HG02981 (cell line): ENCODE results near the gene SLC1A5.
"Not testable (repeated sequence)": the region's sequence is repeated elsewhere in the genome, so short reads cannot be mapped to it uniquely, and the experiment has no call there.

Experiments
- ATAC-seq: cut with Tn5 transposase; IDR thresholded peaks from one replicate; pipeline ENCODE4 v1.9.1; 2021; ENCODE audit warnings: mild to moderate bottlenecking, moderate library complexity; ENCODE audit not compliant: unreplicated experiment

Gene SLC1A5

DNA sequence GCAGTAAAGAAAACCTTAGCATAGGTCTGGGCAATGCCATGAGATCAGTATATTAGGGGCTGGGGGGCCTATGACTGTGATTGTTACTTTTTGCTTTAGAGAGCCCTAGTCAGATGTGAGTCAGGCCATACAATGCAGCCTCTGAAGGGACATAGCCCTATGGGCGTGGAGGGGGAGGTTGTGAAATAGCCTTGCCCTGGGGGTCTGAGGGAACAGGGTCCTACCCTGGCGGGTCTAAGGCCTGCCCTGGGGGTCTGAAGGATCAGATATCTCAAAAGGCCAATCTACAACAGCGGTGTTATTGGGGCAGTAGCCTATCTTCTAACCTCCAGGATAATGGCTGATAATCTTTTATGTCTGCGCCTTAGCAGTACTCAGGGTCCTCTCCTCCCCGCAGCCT, 13.8 kb upstream of the SLC1A5 start:
- ATAC-seq = no peak

DNA sequence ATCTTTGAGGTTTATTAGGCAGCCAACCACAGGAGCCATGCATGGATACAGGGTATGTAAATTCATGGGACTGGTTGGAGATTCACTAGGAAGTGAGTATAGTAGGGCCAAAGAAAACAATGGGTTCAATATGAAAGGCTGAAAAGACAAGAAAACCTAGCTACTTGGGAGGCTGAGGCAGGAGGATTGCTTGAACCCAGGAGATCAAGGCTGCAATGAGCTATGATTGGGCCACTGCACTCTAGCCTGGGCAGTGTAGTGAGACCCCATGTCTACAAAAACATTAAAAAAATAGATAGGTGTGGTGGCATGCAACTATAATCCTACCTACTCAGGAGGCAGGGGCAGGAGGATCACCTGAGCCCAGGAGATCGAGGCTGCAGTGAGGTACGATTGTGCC, 10.3 kb upstream of the SLC1A5 start:
- ATAC-seq = no peak

DNA sequence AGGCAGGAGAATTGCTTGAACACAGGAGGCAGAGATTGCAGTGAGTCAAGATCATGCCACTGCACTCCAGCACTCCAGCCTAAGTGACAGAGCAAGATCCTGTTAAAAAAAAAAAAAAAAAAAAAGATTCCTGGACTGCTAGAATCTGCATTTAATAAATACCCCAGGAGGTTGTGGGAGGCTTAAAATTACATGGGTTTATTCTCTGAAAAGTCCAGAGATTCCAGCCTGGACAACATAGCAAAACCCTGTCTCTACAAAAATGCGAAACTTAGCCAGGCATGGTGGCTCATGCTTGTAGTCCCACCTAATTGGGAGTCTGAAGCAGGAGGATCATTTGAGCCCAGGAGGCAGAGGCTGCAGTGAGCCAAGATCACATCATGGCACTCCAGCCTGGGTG, 9.5 kb upstream of the SLC1A5 start:
- no peak for ATAC-seq

DNA sequence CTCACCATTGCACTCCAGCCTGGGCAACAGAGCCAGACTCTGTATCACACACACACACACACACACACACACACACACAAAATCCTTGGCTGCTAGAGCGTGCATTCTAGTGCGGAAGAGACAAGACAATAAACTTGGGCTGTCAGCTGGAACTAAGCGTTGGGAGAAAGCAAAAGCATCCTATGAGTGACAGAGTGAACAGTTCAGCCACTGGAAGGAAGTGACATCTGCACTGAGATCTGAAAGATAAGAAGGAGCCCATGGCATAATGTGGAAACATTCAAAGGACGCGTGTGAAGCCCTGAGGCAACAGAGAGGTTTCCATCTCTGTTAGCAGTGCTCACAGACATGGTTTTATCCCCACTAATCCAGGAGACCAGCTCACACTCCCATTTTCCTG, 3.5 kb upstream of the SLC1A5 start:
- no peak for ATAC-seq

DNA sequence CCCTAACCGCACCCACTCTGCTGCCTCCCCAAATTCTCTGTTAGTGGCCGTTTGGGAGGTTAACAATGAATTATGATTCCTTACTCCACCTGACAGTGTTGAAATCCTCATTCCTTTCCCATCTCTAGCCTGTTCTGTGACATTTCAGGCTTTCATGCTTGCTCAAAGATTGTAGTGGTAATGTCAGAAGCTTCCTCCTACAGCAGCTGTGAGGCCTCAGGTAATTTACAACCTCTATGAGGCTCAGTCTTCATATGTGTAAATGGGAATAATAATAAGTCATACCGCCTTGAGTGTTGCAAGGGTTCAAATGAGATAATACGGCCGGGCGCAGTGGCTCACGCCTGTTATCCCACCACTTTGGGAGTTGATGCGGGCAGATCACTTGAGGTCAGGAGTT, 977 bp upstream of the SLC1A5 start:
- ATAC-seq = no peak

DNA sequence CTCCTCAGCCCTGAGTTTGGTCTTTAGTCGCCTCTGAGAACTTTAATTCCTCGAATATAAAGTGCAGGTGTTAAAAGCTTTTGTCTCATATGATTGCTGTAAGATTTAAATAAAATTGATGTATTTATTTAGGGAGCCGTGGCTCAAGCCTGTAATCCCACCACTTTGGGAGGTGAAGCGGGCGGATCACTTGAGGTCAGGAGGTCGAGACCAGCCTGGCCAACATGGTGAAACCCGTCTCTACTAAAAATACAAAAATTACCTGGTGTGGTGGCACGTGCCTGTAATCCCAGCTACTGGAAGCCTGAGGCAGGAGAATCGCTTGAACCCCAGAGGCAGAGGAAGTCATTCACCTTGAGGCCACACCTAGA, 559 bp upstream of the SLC1A5 start:
- ATAC-seq = no peak

DNA sequence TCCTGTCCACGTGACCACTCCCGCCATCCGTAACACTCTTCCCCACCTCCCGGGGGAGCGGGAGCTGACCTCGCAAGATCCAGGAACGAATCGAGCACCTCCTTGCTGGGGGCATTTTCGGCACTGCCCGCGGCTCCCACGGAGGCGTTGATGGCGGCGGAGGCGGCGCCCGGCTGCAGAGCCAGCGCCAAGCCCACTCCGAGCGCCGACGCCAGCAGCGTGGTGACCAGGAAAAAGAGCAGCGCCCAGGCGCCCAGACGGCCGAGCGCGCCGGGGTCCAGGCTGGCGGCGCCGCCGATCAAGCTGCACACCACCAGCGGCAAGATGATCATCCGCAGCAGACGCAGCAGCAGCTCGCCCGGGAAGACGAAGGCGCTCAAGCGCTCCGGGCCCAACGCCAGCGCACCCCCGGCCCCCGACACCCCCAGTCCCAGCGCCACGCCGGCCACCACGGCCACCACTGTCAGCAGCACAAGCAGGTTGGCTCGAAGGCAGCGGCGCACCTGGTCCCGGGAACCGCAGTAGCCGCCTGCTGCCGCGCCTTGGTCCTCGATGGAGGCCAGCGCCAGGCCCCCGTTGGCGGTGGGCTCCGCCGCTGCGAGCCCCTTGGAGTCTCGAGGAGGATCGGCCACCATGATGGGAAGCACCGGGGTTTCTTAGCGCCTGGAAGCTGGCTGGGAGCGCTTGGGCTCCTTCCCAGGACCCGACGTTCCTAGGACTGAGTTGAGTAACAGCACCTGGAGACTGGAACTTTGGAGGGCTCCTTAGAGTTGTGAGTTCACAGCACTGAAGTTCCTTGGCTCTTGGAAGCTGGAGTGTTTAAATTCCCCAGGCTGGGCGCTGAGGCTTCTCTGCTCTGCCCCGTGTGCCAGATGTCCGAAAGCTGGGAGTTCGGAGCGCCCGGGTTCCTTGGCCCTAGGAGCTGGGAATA, 798 bp downstream of the SLC1A5 start:
- no peak for ATAC-seq

DNA sequence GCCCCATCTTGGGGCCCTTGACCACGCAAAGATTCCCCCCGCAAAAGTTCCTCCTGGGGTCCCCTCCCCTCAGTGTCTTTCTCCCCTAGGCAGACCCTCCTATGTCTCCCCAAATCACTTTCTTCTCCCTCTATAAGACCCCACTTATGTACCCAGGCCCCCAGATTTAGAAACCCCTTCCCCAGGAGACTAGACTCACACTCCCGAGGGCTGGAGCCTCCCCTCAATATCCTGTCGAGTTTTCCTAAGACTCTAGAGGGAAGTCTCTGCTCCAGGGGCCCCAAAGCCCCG, 1.4 kb downstream of the SLC1A5 start:
- no peak for ATAC-seq

DNA sequence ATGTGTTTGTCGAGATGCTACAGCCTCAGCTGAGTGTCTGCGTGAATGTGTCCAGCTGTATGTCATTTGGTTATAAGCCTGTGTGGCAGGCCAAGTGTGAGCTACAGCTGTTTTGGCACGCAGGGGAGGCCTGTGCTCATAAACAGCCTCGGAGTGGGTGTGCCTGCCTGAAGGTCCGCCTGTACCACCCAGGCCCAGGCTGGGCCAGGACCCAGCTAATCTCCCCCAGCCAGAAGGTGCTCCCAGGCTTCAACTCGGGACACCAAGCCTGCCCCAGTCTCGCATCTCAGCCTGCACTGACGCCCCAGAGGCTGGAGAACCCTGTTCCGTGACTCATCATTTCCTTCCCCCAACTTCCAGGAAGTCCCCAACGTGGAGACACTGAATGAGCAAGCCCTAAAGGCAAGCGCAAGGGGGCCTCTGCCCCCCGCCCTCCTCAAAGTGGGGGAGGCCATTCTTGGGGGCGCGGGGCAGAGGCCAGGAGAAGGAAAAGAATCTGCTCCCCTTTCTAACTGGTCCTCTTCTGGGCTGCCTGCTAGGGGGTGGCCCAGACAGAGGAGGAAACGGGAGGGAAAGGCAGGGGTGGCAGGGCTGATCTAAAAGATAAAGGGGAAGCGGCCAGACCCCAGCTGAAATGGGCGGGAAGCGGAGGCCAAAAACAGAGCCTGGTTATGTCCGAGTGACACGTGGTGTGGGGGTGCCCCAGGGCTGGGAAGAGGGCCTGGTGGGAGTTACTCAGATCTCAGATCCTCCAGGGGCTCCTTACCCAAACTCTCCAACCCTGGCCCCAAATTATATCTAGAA, 2.0 kb downstream of the SLC1A5 start:
- ATAC-seq = no peak

DNA sequence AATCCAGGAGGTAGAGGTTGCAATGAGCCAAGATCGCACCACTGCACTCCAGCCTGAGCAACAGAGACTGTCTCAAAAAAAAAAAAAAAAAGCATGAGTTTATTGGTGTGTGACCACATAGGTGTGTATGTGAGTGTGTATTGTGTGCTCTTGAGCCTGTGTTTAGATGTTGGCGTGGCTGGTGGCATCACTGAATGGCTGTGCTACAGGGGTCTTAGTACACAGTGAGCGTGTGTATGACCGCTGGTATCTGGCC, 2.5 kb downstream of the SLC1A5 start:
- ATAC-seq = no peak

DNA sequence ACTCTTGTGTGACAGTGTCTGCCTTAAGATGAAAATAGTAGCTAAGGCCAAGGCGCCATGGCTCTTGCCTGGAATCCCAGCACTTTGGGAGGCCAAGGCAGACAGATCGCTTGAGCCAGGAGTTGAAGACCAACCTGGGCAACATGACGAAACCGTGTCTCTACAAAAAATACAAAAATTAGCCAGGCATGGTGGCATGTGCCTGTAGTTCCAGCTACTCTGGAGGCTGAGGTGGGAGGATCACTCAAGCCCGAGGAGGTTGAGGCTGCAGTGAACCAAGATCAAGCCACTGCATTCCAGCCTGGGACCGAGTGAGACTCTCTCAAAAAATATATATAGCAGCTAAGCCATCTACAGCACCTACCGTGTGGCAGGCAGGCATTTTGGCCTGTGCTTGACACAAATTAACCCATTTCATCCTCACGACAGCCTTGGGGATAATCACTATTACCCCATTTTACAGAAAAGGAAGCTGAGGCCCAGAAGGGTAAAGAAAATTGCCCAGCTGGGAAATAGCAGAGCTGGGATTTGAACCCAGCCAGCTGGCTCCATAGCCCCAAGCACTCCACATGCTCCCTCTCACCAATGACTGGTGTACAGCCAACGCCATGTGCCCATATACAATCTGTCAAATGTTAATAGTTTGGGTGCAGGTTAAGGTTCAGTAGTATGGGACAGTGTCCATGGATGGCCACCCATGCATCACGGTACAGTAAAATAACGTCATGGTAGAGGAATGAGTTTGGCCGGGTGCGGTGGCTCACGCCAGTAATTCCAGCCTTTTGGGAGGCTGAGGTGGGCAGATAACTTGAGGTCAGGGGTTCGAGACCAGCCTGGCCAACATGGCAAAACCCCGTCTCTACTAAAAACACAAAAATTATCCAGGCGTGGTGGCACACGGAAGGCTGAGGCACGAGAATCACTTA, 3.1 kb downstream of the SLC1A5 start:
- ATAC-seq = no peak

DNA sequence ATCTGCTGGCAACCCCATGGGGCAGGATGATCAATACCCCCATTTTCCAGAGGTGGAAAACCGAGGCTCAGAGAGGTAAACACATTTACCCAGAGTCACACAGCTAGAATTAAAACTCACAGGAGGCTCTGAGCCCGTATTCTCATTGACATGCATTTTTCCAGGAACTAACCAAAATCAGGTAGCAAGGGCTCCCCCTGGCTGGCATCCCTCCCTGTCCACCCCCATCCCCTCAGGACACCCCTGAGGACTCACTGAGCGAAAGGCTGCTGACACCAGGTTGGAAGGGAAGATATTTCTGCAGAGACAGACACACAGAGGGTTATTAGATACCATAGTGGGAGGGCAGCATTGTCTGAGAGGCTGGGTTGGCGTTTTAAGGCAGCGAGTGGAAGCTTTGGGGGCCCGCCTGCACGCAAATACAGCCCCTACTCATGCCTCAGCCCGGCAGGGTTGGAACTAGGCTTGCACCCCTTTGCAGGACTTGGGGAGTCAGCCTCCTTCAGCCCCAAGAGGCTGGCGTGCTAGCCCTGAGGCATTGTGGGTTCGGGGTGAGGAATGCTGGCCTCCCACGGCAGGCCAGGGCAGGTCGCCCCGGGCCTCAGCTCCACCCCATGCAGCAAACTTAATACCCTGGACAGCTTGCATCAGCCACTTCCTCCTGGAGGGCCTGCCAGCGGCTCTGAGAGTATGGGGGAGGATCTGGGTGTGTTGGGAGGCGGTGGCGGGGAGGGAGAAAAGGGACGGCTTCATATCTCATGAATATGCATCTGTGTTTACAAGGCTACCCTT, 3.9 kb downstream of the SLC1A5 start:
- ATAC-seq = no peak

DNA sequence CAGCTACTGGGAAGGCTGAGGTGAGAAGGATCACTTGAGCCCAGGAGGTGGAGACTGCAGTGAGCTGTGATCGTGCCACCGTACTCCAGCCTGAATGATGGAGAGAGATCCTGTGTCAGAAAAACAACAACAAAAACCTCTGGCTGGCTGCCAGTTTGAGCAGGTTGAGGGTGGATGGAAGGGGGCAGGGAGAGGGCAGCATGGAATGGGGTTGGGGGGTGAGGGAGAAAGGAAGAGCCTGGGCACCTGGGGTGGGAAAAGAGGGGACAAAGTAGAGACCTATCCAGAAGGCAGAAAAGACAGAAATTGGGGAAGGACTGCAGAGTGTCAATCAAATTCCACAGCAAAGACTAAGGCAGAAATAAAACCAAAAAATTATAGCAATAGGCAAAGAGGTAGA, 4.7 kb downstream of the SLC1A5 start:
- ATAC-seq = no peak

DNA sequence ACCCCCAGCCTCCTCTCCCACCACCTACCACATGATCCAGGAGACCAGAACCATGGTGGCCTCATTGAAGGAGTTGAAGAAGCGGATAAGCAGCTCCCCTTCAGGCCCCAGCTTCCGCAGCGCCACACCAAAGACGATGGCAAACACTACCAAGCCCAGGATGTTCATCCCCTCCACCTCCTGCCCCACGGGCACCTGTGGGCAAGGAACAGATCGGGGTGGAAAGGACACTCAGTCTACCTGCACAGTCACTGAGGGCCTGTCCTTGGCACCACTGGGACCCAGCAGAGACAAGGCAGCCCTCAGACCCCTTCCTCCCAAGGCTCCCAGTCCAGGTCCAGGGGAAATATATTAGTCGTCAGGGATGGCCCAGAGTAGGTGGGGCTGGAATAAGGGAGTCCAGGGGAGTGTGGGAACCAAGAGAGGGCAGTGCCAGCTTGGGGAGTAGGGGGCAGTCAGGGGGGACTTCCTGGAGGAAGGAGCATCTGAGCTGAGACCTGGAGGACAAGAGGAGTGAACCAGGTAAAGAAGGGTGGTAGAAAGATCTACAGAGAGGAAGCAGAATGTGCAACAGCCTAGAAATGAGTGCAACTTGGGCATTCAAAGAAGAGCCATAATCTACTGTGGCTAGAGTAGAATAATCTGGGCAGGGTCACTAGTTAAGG, 5.9 kb downstream of the SLC1A5 start:
- ATAC-seq = no peak

DNA sequence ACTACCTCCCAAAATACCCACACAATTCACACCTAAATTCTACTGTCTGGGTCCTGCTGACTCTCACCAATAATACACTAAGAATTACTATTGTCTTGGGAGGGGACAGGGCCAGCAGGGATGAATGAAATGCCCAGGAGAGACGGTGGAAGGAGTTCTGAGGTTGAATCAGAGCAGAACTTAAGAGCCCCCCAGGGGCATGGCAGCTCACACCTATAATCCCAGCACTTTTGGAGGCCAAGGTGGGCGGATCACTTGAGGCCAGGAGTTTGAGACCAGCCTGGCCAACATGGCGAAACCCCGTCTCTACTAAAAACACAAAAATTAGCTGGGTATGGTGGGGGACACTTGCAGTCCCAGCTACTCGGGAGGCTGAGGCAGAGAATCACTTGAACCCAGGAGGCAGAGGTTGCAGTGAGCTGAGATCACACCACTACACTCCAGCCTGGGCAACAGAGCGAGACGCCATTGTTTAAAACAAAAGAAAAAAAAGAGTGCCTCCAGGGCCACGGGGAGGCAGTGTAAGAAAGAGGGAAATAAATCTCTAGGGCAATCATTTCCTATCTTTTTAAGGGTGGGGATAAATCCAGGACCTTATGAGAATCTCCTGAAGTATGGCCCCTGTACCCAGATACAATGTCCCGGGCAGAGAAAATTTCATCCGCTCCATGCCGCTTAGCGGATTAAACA, 10.3 kb downstream of the SLC1A5 start:
- not testable (repeated sequence) for ATAC-seq

DNA sequence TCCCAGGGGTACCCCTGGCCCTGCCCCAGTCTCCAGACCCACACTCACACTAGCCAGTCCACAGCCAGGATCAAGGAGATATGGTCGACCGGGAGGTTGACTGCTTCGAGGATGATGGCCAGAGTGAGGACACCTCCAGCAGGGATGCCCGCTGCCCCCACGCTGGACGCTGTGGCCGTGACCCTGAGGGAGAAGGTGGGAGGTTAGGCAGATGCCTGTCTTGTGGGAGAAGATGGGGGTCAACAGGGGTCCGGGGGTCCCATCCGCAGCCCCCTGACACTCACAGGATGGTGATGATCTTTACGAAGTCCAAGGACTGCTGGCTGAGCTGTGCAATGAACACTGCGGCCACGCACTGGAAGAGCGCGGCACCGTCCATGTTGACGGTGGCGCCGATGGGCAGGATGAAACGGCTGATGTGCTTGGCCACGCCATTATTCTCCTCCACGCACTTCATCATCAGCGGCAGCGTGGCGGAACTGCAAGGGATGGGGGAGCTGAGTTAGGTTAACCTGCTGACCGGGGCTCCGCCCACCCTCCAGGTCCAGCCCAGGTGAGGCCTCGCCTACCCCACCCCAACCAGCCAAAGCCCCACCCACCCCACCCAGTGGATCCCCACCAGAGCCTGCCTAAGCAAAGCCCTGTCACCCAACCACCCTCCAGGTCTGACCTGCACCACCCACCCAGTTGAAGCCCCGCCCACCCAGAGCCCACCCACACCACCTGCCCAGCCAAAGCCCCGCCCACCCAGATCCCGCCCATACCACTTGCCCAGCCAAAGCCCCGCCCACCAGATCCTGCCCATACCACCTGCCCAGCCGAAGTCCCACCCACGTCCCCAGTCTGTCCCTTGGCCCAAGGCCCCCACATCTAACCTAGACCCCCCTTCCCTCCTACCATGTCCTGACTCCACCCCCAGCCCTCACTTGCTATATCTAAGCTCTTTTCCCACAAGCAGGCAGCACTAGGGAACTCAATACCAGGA, 11.2 kb downstream of the SLC1A5 start:
- no peak for ATAC-seq

DNA sequence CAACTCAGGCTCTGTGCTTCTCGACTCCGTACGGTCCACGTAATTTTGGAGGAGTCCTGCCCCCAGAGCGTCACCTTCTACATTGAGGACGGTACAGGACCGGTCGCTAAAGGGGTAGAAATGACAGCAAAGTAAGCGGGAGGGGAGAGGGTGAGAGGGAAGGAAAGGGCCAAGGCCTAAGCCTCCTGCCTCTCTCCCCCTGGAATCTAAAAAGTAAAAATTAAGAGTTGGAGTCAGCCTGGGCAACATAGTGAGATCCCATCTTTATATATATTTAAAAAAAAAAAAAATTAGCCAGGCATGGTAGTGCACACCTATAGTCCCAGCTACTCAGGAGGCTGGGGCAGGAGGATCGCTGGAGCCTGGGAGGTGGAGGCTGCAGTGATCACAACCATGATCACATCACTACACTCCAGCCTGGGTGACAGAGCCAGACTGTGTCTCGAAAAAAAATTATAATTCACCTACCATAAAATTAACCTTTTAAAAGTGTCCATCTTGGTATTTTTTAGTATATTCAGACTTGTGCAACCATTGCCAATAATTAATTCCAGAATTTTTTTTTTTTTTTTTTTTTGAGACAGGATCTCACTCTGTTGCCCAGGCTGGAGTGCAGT, 12.6 kb downstream of the SLC1A5 start:
- ATAC-seq = no peak

DNA sequence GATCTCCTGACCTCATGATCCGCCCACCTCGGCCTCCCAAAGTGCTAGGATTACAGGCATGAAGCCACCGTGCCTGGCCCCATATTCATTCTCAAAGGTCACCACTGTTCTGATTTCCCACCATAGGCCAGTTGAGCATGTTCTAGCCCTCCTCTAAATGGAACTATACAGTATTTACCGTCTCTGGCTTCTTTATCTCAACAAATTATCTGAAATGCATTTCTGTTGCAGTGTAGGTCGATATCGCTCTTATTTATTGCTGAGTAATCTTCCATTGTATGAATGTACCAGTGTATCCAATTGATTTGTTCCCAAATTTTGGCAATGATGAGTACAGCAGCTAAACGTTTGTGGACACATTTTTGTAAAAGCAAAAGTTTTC, 15.4 kb downstream of the SLC1A5 start:
- no peak for ATAC-seq
